B cell (primary cell): Measurements from ENCODE around the gene MSGN1. TPM values are rescaled to one million over a fixed set of nuclear protein-coding genes. Genes with fewer than 3 reads are reported as not detected.

Source experiments
- ATAC-seq: fragments of 200-7000 bp; cut with Tn5 transposase; one replicate; pipeline ENCODE4 v1.10.0; 2021; ENCODE audit warnings: low read depth, mild to moderate bottlenecking, moderate number of reproducible peaks, moderate library complexity
- CTCF ChIA-PET: fragments of 350-600 bp; sonication (Branson Sonifier 250); formaldehyde crosslinking; loops from one replicate; lab custom pipeline; 2021; ENCODE audit warnings: antibody characterized with exemption, inconsistent platforms; lab: Charles Lee
- POLR2A ChIA-PET: fragments of 350-600 bp; sonication (Branson Sonifier 250); formaldehyde crosslinking; loops from one replicate; lab custom pipeline; 2021; ENCODE audit warnings: antibody characterized with exemption; lab: Charles Lee
- DNase-seq: peaks from one replicate; pipeline ENCODE4 v3.0.0; 2013
- H2AFZ ChIP-seq: 2 replicates; pipeline ENCODE4 v1.6.1; 2012; ENCODE audit warnings: mild to moderate bottlenecking, low read depth, low read length; ENCODE audit not compliant: insufficient read depth, poor library complexity, severe bottlenecking
- H3K27ac ChIP-seq, 2 donors: 1 replicate in 1 of 2; 2 replicates in 1 of 2; pipeline ENCODE4 v1.5.1; 2012 to 2013; ENCODE audit warnings: low read length in 2 of 2, mild to moderate bottlenecking in 2 of 2, moderate library complexity in 1 of 2
- H3K27me3 ChIP-seq, 4 experiments: fragments of 200-600 bp in 1 of 4; sonication (generic) in 1 of 4; replicated peaks in 1 of 4; 1 replicate in 2 of 4; 2 replicates in 2 of 4; pipeline versions ENCODE4 v1.6.1 to v1.7.0; 2013 to 2016; ENCODE audit warnings: low read length in 3 of 4, mild to moderate bottlenecking in 2 of 4, mixed read lengths in 1 of 4, moderate library complexity in 1 of 4; ENCODE audit not compliant: insufficient read depth in 4 of 4, control insufficient read depth in 3 of 4; ENCODE audit errors: control extremely low read depth in 1 of 4
- H3K36me3 ChIP-seq, 2 experiments: replicated peaks in 1 of 2; 1 replicate in 1 of 2; 2 replicates in 1 of 2; pipeline versions ENCODE4 v1.6.1 to v1.7.1; 2013; ENCODE audit warnings: low read length in 1 of 2; ENCODE audit not compliant: insufficient read depth in 2 of 2, control insufficient read depth in 1 of 2; ENCODE audit errors: control extremely low read depth in 1 of 2, extremely low read depth in 1 of 2
- H3K4me1 ChIP-seq, 2 donors: fragments of 200-600 bp in 1 of 2; sonication (generic) in 1 of 2; 1 replicate in 1 of 2; 2 replicates in 1 of 2; pipeline versions ENCODE4 v1.5.1 to v1.6.1; 2013 to 2017; ENCODE audit warnings: low read length in 2 of 2; ENCODE audit not compliant: control insufficient read depth in 2 of 2, insufficient read depth in 2 of 2
- H3K4me2 ChIP-seq: replicated peaks from 2 replicates; pipeline ENCODE3; 2012; ENCODE audit warnings: mild to moderate bottlenecking, low read depth, low read length; ENCODE audit not compliant: poor library complexity, severe bottlenecking
- H3K4me3 ChIP-seq, 5 experiments: fragments of 200-600 bp in 1 of 5; sonication (generic) in 1 of 5; 1 replicate in 3 of 5; 2 replicates in 2 of 5; pipeline versions ENCODE4 v1.5.1 to v1.7.0; 2011 to 2016; ENCODE audit warnings: low read length in 4 of 5, mild to moderate bottlenecking in 4 of 5, low read depth in 2 of 5, control low read depth in 1 of 5, moderate library complexity in 1 of 5; ENCODE audit not compliant: insufficient read depth in 1 of 5; ENCODE audit errors: control extremely low read depth in 1 of 5, extremely low read depth in 1 of 5
- H3K79me2 ChIP-seq: fragments of 200-600 bp; sonication (generic); one replicate; pipeline ENCODE4 v1.6.0; 2016; ENCODE audit warnings: low read length; ENCODE audit not compliant: control insufficient read depth, insufficient read depth
- H3K9ac ChIP-seq: fragments of 200-600 bp; sonication (generic); 2 replicates; pipeline ENCODE4 v1.6.1; 2017; ENCODE audit warnings: mild to moderate bottlenecking, low read length, moderate library complexity
- H3K9me3 ChIP-seq, 3 donors: one replicate each; pipeline versions ENCODE4 v1.6.1 to v1.7.1; 2013; ENCODE audit warnings: low read length in 2 of 3; ENCODE audit not compliant: control insufficient read depth in 2 of 3, insufficient read depth in 1 of 3; ENCODE audit errors: control extremely low read depth in 1 of 3
- H4K20me1 ChIP-seq: 2 replicates; pipeline ENCODE4 v1.6.0; 2012; ENCODE audit warnings: mild to moderate bottlenecking, low read length; ENCODE audit not compliant: insufficient read depth, control insufficient read depth, poor library complexity, severe bottlenecking
- H3K27ac Mint-ChIP-seq: one replicate; pipeline ENCODE4 v1.8.0; 2021; ENCODE audit warnings: mixed read lengths
- H3K27me3 Mint-ChIP-seq: one replicate; pipeline ENCODE4 v1.8.0; 2021; ENCODE audit warnings: mixed read lengths
- H3K4me1 Mint-ChIP-seq: one replicate; pipeline ENCODE4 v1.8.0; 2021; ENCODE audit warnings: mixed read lengths
- H3K4me3 Mint-ChIP-seq: one replicate; pipeline ENCODE4 v1.8.0; 2021; ENCODE audit warnings: mixed read lengths
- H3K9me3 Mint-ChIP-seq: one replicate; pipeline ENCODE4 v1.8.0; 2022; ENCODE audit warnings: mixed read lengths; ENCODE audit not compliant: insufficient read depth
- CTCF ChIP-seq: fragments of 200-600 bp; IDR thresholded peaks from one replicate; pipeline ENCODE4 v1.8.0; 2022; ENCODE audit warnings: antibody characterized with exemption, mild to moderate bottlenecking
- EZH2 ChIP-seq: IDR thresholded peaks from 2 replicates; pipeline ENCODE4 v1.6.1; 2012; ENCODE audit warnings: borderline replicate concordance, low read depth, mild to moderate bottlenecking, moderate library complexity, low read length; ENCODE audit not compliant: insufficient read depth, poor library complexity, severe bottlenecking
- WGBS: methylation state at CpG from one replicate; pipeline ENCODE4 v1.1.5; 2013; ENCODE audit warnings: missing lambda C conversion rate; ENCODE audit not compliant: insufficient coverage; 5-methylcytosine and 5-hydroxymethylcytosine counted together
- intact Hi-C: fragments of 100-400 bp; cut with micrococcal nuclease; formaldehyde crosslinking; loops from one replicate; pipeline ENCODE4 v1.10.0; 2022
- polyA plus RNA-seq: library from polyadenylated mRNA; depleted of rRNA; stranded (reverse); fragments of >200 nt; gene quantifications from 2 replicates; pipeline ENCODE4 v1.2.3, GENCODE V29; 2012
- total RNA-seq, 2 donors: library from RNA; stranded (reverse); fragments of 120-200 nt in 1 of 2; gene quantifications; 1 replicate in 1 of 2; 2 replicates in 1 of 2; pipeline versions ENCODE4 v1.2.3 to v1.2.4, GENCODE V29; 2013 to 2022

The MSGN1 gene
- total and polyA plus RNA-seq, 2 donors (not counting 1 experiment from before 2014, with no cell fraction given) = not detected

DNA sequence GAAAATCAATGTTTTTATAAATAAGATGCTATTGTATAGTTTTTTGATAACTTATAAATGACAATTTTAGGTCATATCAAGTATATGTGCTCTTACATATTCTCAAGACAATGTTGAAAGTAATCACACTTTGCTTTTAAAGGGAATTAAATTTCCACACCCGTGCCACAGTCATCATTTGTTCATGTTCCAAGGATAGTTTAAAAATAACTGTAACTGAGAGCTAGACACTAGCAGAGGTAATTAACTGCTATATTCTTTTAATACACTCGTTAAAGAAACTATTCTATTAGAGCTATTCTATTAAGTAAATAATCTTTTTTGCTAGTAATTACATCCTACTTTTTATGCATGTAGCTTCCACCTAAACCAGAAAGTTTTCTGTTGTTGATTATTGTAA lies 44.3 kb upstream of the MSGN1 start:
- Mint-ChIP-seq H3K27ac (no peak overlapping the region), H3K9me3 (no peaks in the 10 kb centered on the region), H3K27me3 (no peaks in the 10 kb centered on the region), H3K4me3 (no peak overlapping the region), H3K4me1 (no peaks in the 10 kb centered on the region)
- Histone ChIP-seq H4K20me1 (no peaks in the 10 kb centered on the region), H3K9me3 (no peaks in the 10 kb centered on the region), H3K79me2 (no peaks in the 10 kb centered on the region), H3K4me3 (no peak overlapping the region), H3K4me1 (no peaks in the 10 kb centered on the region), H3K36me3 (peaks cover 4 to 15% of the 10 kb centered on the region in 2 experiments), H3K9ac (no peak overlapping the region), H3K27ac (no peak overlapping the region), H3K4me2 (no peak overlapping the region), H2AFZ (no peak overlapping the region), H3K27me3 (no peaks in the 10 kb centered on the region)
- WGBS = no CpG with 5 or more reads among the region's 2 CpGs
- DNase-seq = no peak
- ChIA-PET CTCF (interaction anchor here (1.0 to 1.3 kb wide), 2 partner anchors 53 to 58 kb away, joined by 3 to 4 read pairs; no protein-coding TSS in a partner anchor), POLR2A (no interaction called here)
- intact Hi-C loops = no loop called here
- TF ChIP-seq CTCF (no peak), EZH2 (no peak)
- ATAC-seq = no peak

GRCh38 chr2:17772532-17772931 lies 43.7 kb upstream of the MSGN1 start:
- ATAC-seq = no peak
- no peaks in the 10 kb centered on the region for H4K20me1 ChIP-seq

More at GRCh38 chr2:17772532-17772931, 43.7 kb upstream of the MSGN1 start:
- no peaks in the 10 kb centered on the region for H3K27me3 ChIP-seq
- no peak overlapping the region for H2AFZ ChIP-seq
- H3K4me3 ChIP-seq = no peak overlapping the region
- peaks cover 4 to 15% of the 10 kb centered on the region in 2 experiments for H3K36me3 ChIP-seq
- TF ChIP-seq CTCF (no peak), EZH2 (no peak)
- intact Hi-C loops = no loop called here
- no CpG with 5 or more reads among the region's 2 CpGs for WGBS
- H3K4me3 Mint-ChIP-seq = no peak overlapping the region
- H3K27ac ChIP-seq = no peak overlapping the region
- no peak overlapping the region for H3K9ac ChIP-seq
- no peak overlapping the region for H3K27ac Mint-ChIP-seq
- no peaks in the 10 kb centered on the region for H3K27me3 Mint-ChIP-seq
- H3K9me3 Mint-ChIP-seq = no peaks in the 10 kb centered on the region
- H3K4me2 ChIP-seq = no peak overlapping the region
- no peak for DNase-seq
- H3K4me1 Mint-ChIP-seq = no peaks in the 10 kb centered on the region
- ChIA-PET POLR2A (no interaction called here), CTCF (interaction anchor here (1.0 to 1.3 kb wide), 2 partner anchors 53 to 58 kb away, joined by 3 to 4 read pairs; no protein-coding TSS in a partner anchor)
- no peaks in the 10 kb centered on the region for H3K4me1 ChIP-seq
- H3K79me2 ChIP-seq = no peaks in the 10 kb centered on the region
- H3K9me3 ChIP-seq = no peaks in the 10 kb centered on the region
